Esophagus muscularis mucosa (tissue), 4 donors: ENCODE measurements around the gene EDC4.

ENCODE experiments used
- EP300 ChIP-seq: sonication (generic); formaldehyde crosslinking; IDR thresholded peaks from one replicate; pipeline ENCODE4 v1.6.1; 2017; ENCODE audit warnings: antibody characterized with exemption
- POLR2A ChIP-seq: fragments of 450-650 bp; IDR thresholded peaks from one replicate; pipeline ENCODE4 v1.6.1; 2017; ENCODE audit warnings: antibody characterized with exemption, moderate library complexity, mild to moderate bottlenecking, low read depth
- POLR2AphosphoS5 ChIP-seq, 2 donors: sonication (generic); formaldehyde crosslinking; IDR thresholded peaks; one replicate each; pipeline ENCODE4 v1.6.1; 2017; ENCODE audit warnings: antibody characterized with exemption in 2 of 2
- TF ChIP-seq, protein P1 (sequence below), 3 experiments: fragments of 200-600 bp in 2 of 3; fragments of 450-650 bp in 1 of 3; sonication (generic) in 2 of 3; IDR thresholded peaks; one replicate each; pipeline ENCODE4 v1.5.1; 2017 to 2019; ENCODE audit warnings: antibody characterized with exemption in 3 of 3, mild to moderate bottlenecking in 2 of 3, moderate library complexity in 1 of 3

DNA sequence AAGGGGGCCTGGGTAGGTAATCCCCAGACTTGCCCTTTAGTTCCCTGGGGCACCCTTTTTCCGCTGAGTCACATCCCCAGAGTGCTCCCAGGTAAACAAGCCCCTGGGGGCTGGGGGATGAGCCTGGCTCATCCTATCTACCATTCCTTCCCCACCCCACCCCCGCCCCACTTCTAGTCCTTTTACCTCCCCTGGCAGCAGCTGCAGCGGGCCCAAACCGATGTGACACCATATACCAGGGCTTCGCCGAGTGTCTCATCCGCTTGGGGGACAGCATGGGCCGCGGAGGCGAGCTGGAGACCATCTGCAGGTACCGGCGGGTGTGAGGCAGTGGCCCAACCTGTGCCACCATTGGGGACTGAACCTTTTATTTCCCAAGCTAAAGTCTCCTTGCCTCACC lies 12.7 kb downstream of the EDC4 start:
- TF ChIP-seq, protein P1, sequence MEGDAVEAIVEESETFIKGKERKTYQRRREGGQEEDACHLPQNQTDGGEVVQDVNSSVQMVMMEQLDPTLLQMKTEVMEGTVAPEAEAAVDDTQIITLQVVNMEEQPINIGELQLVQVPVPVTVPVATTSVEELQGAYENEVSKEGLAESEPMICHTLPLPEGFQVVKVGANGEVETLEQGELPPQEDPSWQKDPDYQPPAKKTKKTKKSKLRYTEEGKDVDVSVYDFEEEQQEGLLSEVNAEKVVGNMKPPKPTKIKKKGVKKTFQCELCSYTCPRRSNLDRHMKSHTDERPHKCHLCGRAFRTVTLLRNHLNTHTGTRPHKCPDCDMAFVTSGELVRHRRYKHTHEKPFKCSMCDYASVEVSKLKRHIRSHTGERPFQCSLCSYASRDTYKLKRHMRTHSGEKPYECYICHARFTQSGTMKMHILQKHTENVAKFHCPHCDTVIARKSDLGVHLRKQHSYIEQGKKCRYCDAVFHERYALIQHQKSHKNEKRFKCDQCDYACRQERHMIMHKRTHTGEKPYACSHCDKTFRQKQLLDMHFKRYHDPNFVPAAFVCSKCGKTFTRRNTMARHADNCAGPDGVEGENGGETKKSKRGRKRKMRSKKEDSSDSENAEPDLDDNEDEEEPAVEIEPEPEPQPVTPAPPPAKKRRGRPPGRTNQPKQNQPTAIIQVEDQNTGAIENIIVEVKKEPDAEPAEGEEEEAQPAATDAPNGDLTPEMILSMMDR (IDR thresholded peaks at IDR 0.05) = no peak
- TF ChIP-seq POLR2AphosphoS5 (IDR thresholded peaks at IDR 0.05) (no peak), EP300 (no peak), POLR2A (no peak)
